ENCODE measurements around the gene UBFD1.
"Not testable (repeated sequence)": the region's sequence is repeated elsewhere in the genome, so short reads cannot be mapped to it uniquely, and the experiment has no call there.

The UBFD1 gene

GRCh38 chr16:23527961-23528643 lies 29.4 kb upstream of the UBFD1 start:
- DNase-seq (ENCODE audit: low spot score), result no peak

- DNase-seq (ENCODE audit: low spot score), result no peak
Observed at GRCh38 chr16:23528644-23529310, 28.8 kb upstream of the UBFD1 start.

GRCh38 chr16:23530062-23530461 lies 27.5 kb upstream of the UBFD1 start:
- DNase-seq (ENCODE audit: low spot score), result no peak

- DNase-seq (ENCODE audit: low spot score), result no peak
Observed at GRCh38 chr16:23532448-23532847, 25.1 kb upstream of the UBFD1 start.

GRCh38 chr16:23534868-23535860 lies 22.4 kb upstream of the UBFD1 start:
- no peak for DNase-seq (ENCODE audit: low spot score)

GRCh38 chr16:23535901-23536300 lies 21.6 kb upstream of the UBFD1 start:
- DNase-seq (ENCODE audit: low spot score), result no peak

- no peak for DNase-seq (ENCODE audit: low spot score)
Observed at GRCh38 chr16:23537390-23537789, 20.1 kb upstream of the UBFD1 start.

GRCh38 chr16:23538919-23539278 lies 18.6 kb upstream of the UBFD1 start:
- no peak for DNase-seq (ENCODE audit: low spot score)

GRCh38 chr16:23539984-23540816 lies 17.3 kb upstream of the UBFD1 start:
- DNase-seq (ENCODE audit: low spot score), result peak; percentile 29

- not testable (repeated sequence) for DNase-seq (ENCODE audit: low spot score)
Observed at GRCh38 chr16:23540817-23541178, 16.7 kb upstream of the UBFD1 start.

GRCh38 chr16:23544436-23544835 lies 13.1 kb upstream of the UBFD1 start:
- DNase-seq (ENCODE audit: low spot score), result no peak

GRCh38 chr16:23549938-23550337 lies 7.6 kb upstream of the UBFD1 start:
- no peak for DNase-seq (ENCODE audit: low spot score)

GRCh38 chr16:23552161-23552560 lies 5.4 kb upstream of the UBFD1 start:
- no peak for DNase-seq (ENCODE audit: low spot score)

GRCh38 chr16:23554536-23554935 lies 3.0 kb upstream of the UBFD1 start:
- no peak for DNase-seq (ENCODE audit: low spot score)

- peak; percentile 9 for DNase-seq (ENCODE audit: low spot score)
Observed at GRCh38 chr16:23557779-23558702, 514 bp downstream of the UBFD1 start.

GRCh38 chr16:23561586-23561985 lies 4.1 kb downstream of the UBFD1 start:
- no peak for DNase-seq (ENCODE audit: low spot score)

GRCh38 chr16:23562505-23562904 lies 5.0 kb downstream of the UBFD1 start:
- no peak for DNase-seq (ENCODE audit: low spot score)

GRCh38 chr16:23563186-23563585 lies 5.7 kb downstream of the UBFD1 start:
- no peak for DNase-seq (ENCODE audit: low spot score)

GRCh38 chr16:23564575-23565363 lies 7.2 kb downstream of the UBFD1 start:
- no peak for DNase-seq (ENCODE audit: low spot score)

- DNase-seq (ENCODE audit: low spot score), result no peak
Observed at GRCh38 chr16:23566724-23567123, 9.2 kb downstream of the UBFD1 start.
